ENCODE data around the gene PCDHGA9. TPM values are rescaled to one million over a fixed set of nuclear protein-coding genes. Genes with fewer than 3 reads are reported as not detected.

Gene PCDHGA9
- total RNA-seq, 1 donor from 2014 or later: 14.3 TPM

GRCh38 chr5:141430332-141431113, 27.9 kb downstream of the PCDHGA9 start, which contains the start of gene PCDHGA12:
TSS of gene PCDHGA12 (plus strand) at chr5:141430507. CDS start at chr5:141430760, 253 bp downstream.

Other genes with a start within 250 kb of the PCDHGA9 start
- 8.5 TPM for gene PCDHB7, start 230.1 kb upstream of the PCDHGA9 start, total RNA-seq
- 8.1 TPM for gene PCDHB8, start 225.0 kb upstream of the PCDHGA9 start, total RNA-seq
- 5.8 TPM for gene PCDHB16, start 220.4 kb upstream of the PCDHGA9 start, total RNA-seq
- 9.2 TPM for gene PCDHB9, start 215.6 kb upstream of the PCDHGA9 start, total RNA-seq
- gene PCDHB10, start 210.4 kb upstream of the PCDHGA9 start, total RNA-seq: 22.4 TPM
- 14.8 TPM for gene PCDHB11, start 203.2 kb upstream of the PCDHGA9 start, total RNA-seq
- 15.5 TPM for gene PCDHB12, start 194.1 kb upstream of the PCDHGA9 start, total RNA-seq
- 10.8 TPM for gene PCDHB13, start 188.9 kb upstream of the PCDHGA9 start, total RNA-seq
- 12.7 TPM for gene PCDHB14, start 179.4 kb upstream of the PCDHGA9 start, total RNA-seq
- gene PCDHB15, start 157.4 kb upstream of the PCDHGA9 start, total RNA-seq: 22.6 TPM
- gene SLC25A2, start 98.7 kb upstream of the PCDHGA9 start, total RNA-seq: 0.23 TPM
- 103 TPM for gene TAF7, start 82.0 kb upstream of the PCDHGA9 start, total RNA-seq
- gene PCDHGA1, start 72.3 kb upstream of the PCDHGA9 start, total RNA-seq: 4.2 TPM
- gene PCDHGA2, start 64.0 kb upstream of the PCDHGA9 start, total RNA-seq: 8.5 TPM
- gene PCDHGA3, start 58.9 kb upstream of the PCDHGA9 start, total RNA-seq: 7.2 TPM
- 10.4 TPM for gene PCDHGB1, start 52.7 kb upstream of the PCDHGA9 start, total RNA-seq
- 12.5 TPM for gene PCDHGA4, start 47.8 kb upstream of the PCDHGA9 start, total RNA-seq
- gene PCDHGB2, start 42.8 kb upstream of the PCDHGA9 start, total RNA-seq: 7.6 TPM
- gene PCDHGA5, start 38.6 kb upstream of the PCDHGA9 start, total RNA-seq: 7.2 TPM
- 9.2 TPM for gene PCDHGB3, start 32.5 kb upstream of the PCDHGA9 start, total RNA-seq
- gene PCDHGA6, start 28.9 kb upstream of the PCDHGA9 start, total RNA-seq: 11.3 TPM
- 7.6 TPM for gene PCDHGA7, start 20.0 kb upstream of the PCDHGA9 start, total RNA-seq
- 14.8 TPM for gene PCDHGB4, start 15.1 kb upstream of the PCDHGA9 start, total RNA-seq
- gene PCDHGA8, start 10.1 kb upstream of the PCDHGA9 start, total RNA-seq: 6.9 TPM
- gene PCDHGB5, start 4.8 kb upstream of the PCDHGA9 start, total RNA-seq: 24.0 TPM
- 17.8 TPM for gene PCDHGB6, start 5.2 kb downstream of the PCDHGA9 start, total RNA-seq
- 15.2 TPM for gene PCDHGA10, start 10.2 kb downstream of the PCDHGA9 start, total RNA-seq
- 18.2 TPM for gene PCDHGB7, start 14.9 kb downstream of the PCDHGA9 start, total RNA-seq
- gene PCDHGA11, start 18.3 kb downstream of the PCDHGA9 start, total RNA-seq: 18.9 TPM
- gene PCDHGA12, start 27.7 kb downstream of the PCDHGA9 start, total RNA-seq: 7.4 TPM
- 69.0 TPM for gene PCDHGC3, start 73.2 kb downstream of the PCDHGA9 start, total RNA-seq
- 91.6 TPM for gene PCDHGC4, start 82.3 kb downstream of the PCDHGA9 start, total RNA-seq
- 9.5 TPM for gene PCDHGC5, start 86.3 kb downstream of the PCDHGA9 start, total RNA-seq
- 26.1 TPM for gene DIAPH1, start 216.2 kb downstream of the PCDHGA9 start, total RNA-seq
- gene HDAC3, start 234.1 kb downstream of the PCDHGA9 start, total RNA-seq: 54.9 TPM
- 18.9 TPM for gene RELL2, start 234.2 kb downstream of the PCDHGA9 start, total RNA-seq
- gene FCHSD1, start 248.6 kb downstream of the PCDHGA9 start, total RNA-seq: 9.5 TPM

Data from diencephalon (tissue), 1 donor.